Mucosa of descending colon (tissue), 3 donors: Measurements from ENCODE around the gene IQCK. TPM values are rescaled to one million over a fixed set of nuclear protein-coding genes. Genes with fewer than 3 reads are reported as not detected.

Experiments
- ATAC-seq: fragments of 200-7000 bp; cut with Tn5 transposase; one replicate; pipeline ENCODE4 v1.9.1; 2020; ENCODE audit warnings: mild to moderate bottlenecking, moderate library complexity
- DNase-seq, 3 donors: peaks; one replicate each; pipeline ENCODE4 v3.0.0-alpha.2; 2020
- H3K36me3 ChIP-seq: fragments of 200-600 bp; one replicate; pipeline ENCODE4 v1.8.0; 2021; ENCODE audit warnings: low read depth, mild to moderate bottlenecking
- H3K4me1 ChIP-seq: fragments of 200-600 bp; one replicate; pipeline ENCODE4 v1.8.0; 2021; ENCODE audit warnings: low read depth, mild to moderate bottlenecking
- H3K4me3 ChIP-seq: fragments of 200-600 bp; one replicate; pipeline ENCODE4 v1.8.0; 2021; ENCODE audit warnings: mild to moderate bottlenecking
- H3K9me3 ChIP-seq: fragments of 200-600 bp; one replicate; pipeline ENCODE4 v1.8.0; 2021; ENCODE audit warnings: mild to moderate bottlenecking
- intact Hi-C, 2 donors: fragments of 100-400 bp; cut with DNase I in 1 of 2; cut with micrococcal nuclease in 1 of 2; formaldehyde crosslinking; loops; one replicate each; pipeline versions ENCODE4 v1.11.0 to v1.11.1; 2022; cut with DNase I, micrococcal nuclease
- total RNA-seq, 3 donors: library from RNA; stranded (reverse); fragmentation: NEBNext Ultra II Directional in 2 of 3; extraction: Animal tissue kit (Norgen Biotek cat#: 25700) in 2 of 3; gene quantifications; one replicate each; pipeline versions ENCODE4 v1.2.1 to v1.2.4, GENCODE V29; 2021 to 2023
- TF ChIP-seq, protein P1 (sequence below): fragments of 200-600 bp; IDR thresholded peaks from one replicate; pipeline ENCODE4 v1.8.0; 2022; ENCODE audit warnings: antibody characterized with exemption, mild to moderate bottlenecking
- donor health status: DM: no; HTN: no; CAD: no; lungs with moderate emphysema.
- donor health status: DM: no; HTN: no; CAD: no.
- donor health status: DM: no; HTN: yes; CAD: no.

Gene IQCK
- total RNA-seq, 3 donors from 2014 or later = 9.1 to 14.0 (median 12.0) TPM

DNA sequence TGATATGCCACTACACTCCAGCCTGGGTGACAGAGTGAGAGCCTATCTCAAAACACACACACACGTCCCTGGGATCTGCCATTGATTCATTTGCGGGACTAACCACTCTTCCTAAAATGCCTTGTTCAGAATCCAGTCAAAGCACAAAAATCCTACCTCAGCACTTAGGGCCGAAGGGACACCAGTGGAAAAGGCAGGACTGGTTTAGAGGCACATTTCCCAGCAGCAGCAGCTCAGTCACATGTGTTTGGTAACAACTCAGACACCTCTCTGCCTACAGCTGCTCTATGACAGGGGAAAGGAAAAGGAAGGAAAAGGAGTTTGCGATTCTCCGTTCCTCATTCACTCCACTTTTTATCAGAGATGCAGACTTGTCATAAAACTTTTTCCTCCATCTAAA lies 12.2 kb upstream of the IQCK start:
- H3K36me3 ChIP-seq = peaks cover 4% of the 10 kb centered on the region
- intact Hi-C loops = no loop called here
- DNase-seq = no peak
- no peak for ATAC-seq
- H3K4me1 ChIP-seq = peaks cover 3% of the 10 kb centered on the region
- H3K4me3 ChIP-seq = no peak overlapping the region
- H3K9me3 ChIP-seq = no peaks in the 10 kb centered on the region
- TF ChIP-seq, protein P1, sequence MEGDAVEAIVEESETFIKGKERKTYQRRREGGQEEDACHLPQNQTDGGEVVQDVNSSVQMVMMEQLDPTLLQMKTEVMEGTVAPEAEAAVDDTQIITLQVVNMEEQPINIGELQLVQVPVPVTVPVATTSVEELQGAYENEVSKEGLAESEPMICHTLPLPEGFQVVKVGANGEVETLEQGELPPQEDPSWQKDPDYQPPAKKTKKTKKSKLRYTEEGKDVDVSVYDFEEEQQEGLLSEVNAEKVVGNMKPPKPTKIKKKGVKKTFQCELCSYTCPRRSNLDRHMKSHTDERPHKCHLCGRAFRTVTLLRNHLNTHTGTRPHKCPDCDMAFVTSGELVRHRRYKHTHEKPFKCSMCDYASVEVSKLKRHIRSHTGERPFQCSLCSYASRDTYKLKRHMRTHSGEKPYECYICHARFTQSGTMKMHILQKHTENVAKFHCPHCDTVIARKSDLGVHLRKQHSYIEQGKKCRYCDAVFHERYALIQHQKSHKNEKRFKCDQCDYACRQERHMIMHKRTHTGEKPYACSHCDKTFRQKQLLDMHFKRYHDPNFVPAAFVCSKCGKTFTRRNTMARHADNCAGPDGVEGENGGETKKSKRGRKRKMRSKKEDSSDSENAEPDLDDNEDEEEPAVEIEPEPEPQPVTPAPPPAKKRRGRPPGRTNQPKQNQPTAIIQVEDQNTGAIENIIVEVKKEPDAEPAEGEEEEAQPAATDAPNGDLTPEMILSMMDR = no peak

DNA sequence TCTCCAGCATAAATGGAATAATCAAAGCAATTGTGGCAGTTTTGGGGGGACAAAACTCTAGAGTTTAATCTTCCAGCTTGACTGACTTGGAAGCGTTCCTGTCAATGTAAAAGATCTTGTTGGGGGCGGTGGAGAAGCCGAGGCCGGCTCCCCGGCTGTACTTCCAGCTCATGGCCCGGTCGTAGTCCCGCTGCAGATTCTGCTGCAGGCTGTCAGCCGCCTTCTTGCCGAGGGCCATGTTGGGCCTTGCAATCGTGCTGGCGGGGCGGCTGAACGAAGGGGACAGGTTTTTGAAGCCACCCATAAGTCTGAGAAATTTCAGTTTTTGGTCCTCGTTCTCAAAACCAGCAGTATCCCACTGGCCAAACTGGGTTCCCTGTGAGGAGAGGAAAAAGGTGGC lies 11.2 kb upstream of the IQCK start:
- H3K4me1 ChIP-seq = no peaks in the 10 kb centered on the region
- DNase-seq = no peak
- TF ChIP-seq, protein P1 = no peak
- H3K36me3 ChIP-seq = peaks cover 3% of the 10 kb centered on the region
- no peak overlapping the region for H3K4me3 ChIP-seq
- intact Hi-C loops = no loop called here
- no peaks in the 10 kb centered on the region for H3K9me3 ChIP-seq
- no peak for ATAC-seq

DNA sequence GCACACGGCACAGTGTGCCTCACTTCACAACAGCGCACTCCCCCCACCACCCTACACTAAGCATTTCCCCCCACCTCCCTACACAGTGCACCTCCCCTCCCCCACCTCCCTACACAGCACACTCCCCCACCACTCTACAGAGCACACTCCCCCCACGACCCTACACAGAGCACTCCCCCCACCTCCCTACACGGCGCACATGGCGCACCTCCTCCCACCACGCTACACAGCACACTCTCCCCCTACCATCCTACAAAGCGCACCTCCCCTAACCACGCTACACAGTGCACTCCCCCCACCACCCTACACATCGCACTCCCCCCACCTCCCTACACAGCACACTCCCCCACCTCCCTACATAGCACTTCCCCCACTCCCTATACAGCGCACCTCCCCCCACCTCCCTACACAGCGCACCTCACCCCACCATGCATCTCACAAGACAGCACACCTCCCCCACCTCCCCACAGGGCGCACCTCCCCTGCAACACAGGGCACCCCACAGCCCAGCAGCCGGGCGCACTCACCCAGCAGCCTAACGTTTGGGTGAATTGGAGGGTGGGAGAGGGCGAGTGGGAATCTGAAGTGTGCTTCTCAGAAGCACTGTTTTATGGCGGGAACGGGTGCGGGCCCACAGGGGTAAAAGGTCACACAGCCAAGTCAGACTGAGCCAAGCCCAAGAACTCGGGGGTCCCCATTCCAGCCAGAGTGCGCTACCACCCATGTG lies 10.3 kb upstream of the IQCK start:
- Histone ChIP-seq H3K9me3 (no peaks in the 10 kb centered on the region), H3K4me3 (no peak overlapping the region), H3K36me3 (peaks cover 3% of the 10 kb centered on the region), H3K4me1 (no peaks in the 10 kb centered on the region)
- DNase-seq (no peak), ATAC-seq (no peak)
- intact Hi-C loops = no loop called here
- TF ChIP-seq, protein P1 = no peak

DNA sequence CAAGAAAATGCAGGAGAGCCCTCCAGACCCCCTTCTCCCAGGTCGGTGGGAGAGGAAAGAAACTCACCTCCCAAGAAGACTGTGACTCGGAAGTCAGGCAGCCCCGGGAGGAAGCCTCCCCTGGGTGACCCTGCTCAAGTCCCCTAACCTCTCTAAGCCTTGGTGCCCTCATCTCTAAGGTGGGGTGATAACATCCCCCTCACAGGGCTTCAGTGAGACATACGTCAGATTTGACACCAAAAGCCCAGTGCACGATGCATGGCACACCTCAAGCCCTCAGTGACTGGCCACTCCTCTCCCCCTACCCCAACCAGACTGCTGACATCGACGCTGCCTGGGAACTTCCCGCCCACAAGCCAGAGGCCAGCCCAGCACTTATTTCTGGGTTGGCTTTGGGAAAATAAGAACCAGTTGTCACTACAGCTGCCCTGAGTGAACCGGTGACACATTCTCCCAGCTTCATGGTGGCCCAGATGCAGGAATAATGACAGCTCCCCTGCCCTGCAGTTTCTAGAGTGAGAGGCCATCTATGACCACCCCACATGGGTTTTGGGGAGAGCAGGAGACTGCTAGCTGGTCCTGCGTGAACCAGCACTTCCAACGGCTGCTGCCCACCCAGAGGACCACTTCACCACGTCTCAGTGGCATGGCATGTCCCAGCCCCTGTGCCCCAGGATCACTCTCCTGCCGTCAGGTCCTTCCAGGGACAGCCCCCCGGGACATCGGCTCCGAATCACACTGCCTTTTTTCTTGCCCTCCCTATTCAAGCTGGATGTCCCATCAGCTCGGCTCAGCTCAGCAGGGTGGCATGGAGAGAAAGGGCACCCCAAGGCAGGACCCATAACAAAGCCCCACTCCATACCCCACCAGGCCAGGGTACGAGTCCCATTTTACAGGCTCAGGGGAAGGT lies 9.5 kb upstream of the IQCK start:
- DNase-seq (no peak), ATAC-seq (no peak)
- Histone ChIP-seq H3K9me3 (no peaks in the 10 kb centered on the region), H3K36me3 (peaks cover 3% of the 10 kb centered on the region), H3K4me1 (no peaks in the 10 kb centered on the region), H3K4me3 (no peak overlapping the region)
- TF ChIP-seq, protein P1 = no peak
- intact Hi-C loops = no loop called here

DNA sequence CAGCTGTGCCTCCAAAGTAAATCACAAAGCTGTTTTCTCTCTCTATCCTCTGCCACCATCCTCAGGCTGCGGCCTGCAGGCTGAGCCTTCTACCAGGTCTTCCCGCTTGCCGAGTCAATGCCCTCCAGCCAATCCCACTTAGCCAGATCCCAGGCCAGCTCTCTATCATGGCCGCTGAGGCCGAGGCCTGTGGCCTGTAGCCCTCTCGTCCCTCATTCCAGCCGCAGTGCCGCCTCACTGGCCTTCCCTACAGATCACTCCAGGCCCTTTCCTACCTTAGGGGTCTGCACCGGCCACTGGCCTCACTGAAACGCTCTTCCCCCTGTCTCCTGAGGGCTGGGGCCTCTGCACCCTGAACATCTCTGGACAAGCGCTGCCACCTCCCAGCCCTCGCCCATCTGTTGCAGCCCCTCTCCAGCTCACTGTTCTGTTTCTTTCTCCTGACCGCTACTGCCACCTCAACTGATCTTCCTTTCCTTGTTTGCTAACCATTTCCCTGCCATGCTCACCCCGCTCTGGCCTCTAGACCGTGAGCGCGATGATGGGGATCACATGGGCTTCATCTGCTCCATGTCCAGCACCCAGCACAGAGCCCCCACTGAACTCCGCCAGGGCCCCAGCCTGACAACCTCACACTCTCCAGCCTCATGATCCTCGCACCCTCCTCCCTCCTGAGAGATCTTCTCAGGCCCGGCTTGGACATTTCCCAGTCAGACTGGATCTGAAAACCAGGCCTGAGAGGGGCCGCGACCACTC lies 8.5 kb upstream of the IQCK start:
- intact Hi-C loops = loop anchor here in 1 of 2 donors (10.0 kb wide), 1 partner anchor 175 kb away; the partner anchor contains the start of gene GPRC5B
- Histone ChIP-seq H3K4me3 (no peak overlapping the region), H3K4me1 (no peaks in the 10 kb centered on the region), H3K36me3 (peaks cover 3% of the 10 kb centered on the region), H3K9me3 (no peaks in the 10 kb centered on the region)
- ATAC-seq = no peak
- no peak for DNase-seq
- TF ChIP-seq, protein P1 = no peak
